NCI-H2196 treated with DMSO at 0.1 percent for 48 hours (cell line): Measurements from ENCODE around the gene MATN4.

Source experiments
- DNase-seq: peaks from one replicate; lab custom pipeline; 2025; ENCODE audit not compliant: unreplicated experiment; lab: John Stamatoyannopoulos, UW

Gene MATN4

GRCh38 chr20:45317826-45318225, 9.7 kb upstream of the MATN4 start:
- DNase-seq, result no peak

- DNase-seq, result no peak
Measured at GRCh38 chr20:45316150-45317080, 8.3 kb upstream of the MATN4 start.

- DNase-seq, result no peak
Measured at GRCh38 chr20:45315672-45316071, 7.6 kb upstream of the MATN4 start.

GRCh38 chr20:45313943-45314342, 5.8 kb upstream of the MATN4 start:
- no peak for DNase-seq

- DNase-seq, result no peak
Measured at GRCh38 chr20:45313065-45313695, 5.1 kb upstream of the MATN4 start.

GRCh38 chr20:45312241-45312640, 4.1 kb upstream of the MATN4 start:
- no peak for DNase-seq

GRCh38 chr20:45311589-45312211, 3.6 kb upstream of the MATN4 start:
- DNase-seq, result no peak

GRCh38 chr20:45309075-45309474, 976 bp upstream of the MATN4 start:
- no peak for DNase-seq

- no peak for DNase-seq
Measured at GRCh38 chr20:45307076-45307640, 941 bp downstream of the MATN4 start.

- DNase-seq, result no peak
Measured at GRCh38 chr20:45306431-45306982, 1.6 kb downstream of the MATN4 start, which contains the start of gene RBPJL. Gene RBPJL (plus strand): TSS chr20:45306840. CDS start chr20:45306923, 83 bp downstream.

- DNase-seq, result no peak
Measured at GRCh38 chr20:45305262-45305661, 2.8 kb downstream of the MATN4 start.

GRCh38 chr20:45304464-45304999, 3.6 kb downstream of the MATN4 start:
- no peak for DNase-seq

- DNase-seq, result no peak
Measured at GRCh38 chr20:45303586-45304463, 4.3 kb downstream of the MATN4 start.

- no peak for DNase-seq
Measured at GRCh38 chr20:45301824-45302271, 6.3 kb downstream of the MATN4 start.

GRCh38 chr20:45300961-45301360, 7.1 kb downstream of the MATN4 start:
- DNase-seq, result no peak

- no peak for DNase-seq
Measured at GRCh38 chr20:45299786-45300185, 8.3 kb downstream of the MATN4 start.

GRCh38 chr20:45297786-45298497, 10.2 kb downstream of the MATN4 start:
- no peak for DNase-seq

- no peak for DNase-seq
Measured at GRCh38 chr20:45294659-45295058, 13.4 kb downstream of the MATN4 start.

GRCh38 chr20:45294003-45294368, 14.1 kb downstream of the MATN4 start:
- no peak for DNase-seq
